IMR-90 (cell line): ENCODE measurements around the gene SDR9C7. TPM values are rescaled to one million over a fixed set of nuclear protein-coding genes. Genes with fewer than 3 reads are reported as not detected.

ENCODE experiments used
- ATAC-seq: fragments of 200-7000 bp; cut with Tn5 transposase; 2 replicates; pipeline ENCODE4 v1.9.1; 2020; ENCODE audit warnings: low read depth, mild to moderate bottlenecking, moderate library complexity
- BruUV-seq: library from RNA; stranded (reverse); fragments of 400-500 nt; replicated peaks from 2 replicates; lab custom pipeline; 2021; lab: Mats Ljungman, UMichigan
- CTCF ChIA-PET: fragments of 300-600 bp; formaldehyde crosslinking; extraction: SDS; loops from one replicate; lab custom pipeline; 2021; ENCODE audit warnings: antibody characterized with exemption; lab: Yijun Ruan, JAX
- POLR2A ChIA-PET: fragments of 300-600 bp; sonication (Branson Sonifier 250); formaldehyde crosslinking; loops from one replicate; lab custom pipeline; 2022; ENCODE audit warnings: antibody characterized with exemption; ENCODE audit not compliant: unreplicated experiment; lab: Charles Lee
- DNase-seq: peaks from one replicate; pipeline ENCODE4 v3.0.0; 2013
- H2AFZ ChIP-seq: replicated peaks from 2 replicates; pipeline ENCODE3; 2013; ENCODE audit warnings: low read length, mild to moderate bottlenecking; ENCODE audit not compliant: poor library complexity
- H2AK5ac ChIP-seq: 2 replicates; pipeline ENCODE4 v1.6.1; 2013; ENCODE audit warnings: low read depth, low read length, inconsistent platforms
- H2AK9ac ChIP-seq: replicated peaks from 2 replicates; pipeline ENCODE3; 2013; ENCODE audit warnings: mild to moderate bottlenecking, low read depth, low read length, moderate library complexity; ENCODE audit not compliant: poor library complexity
- H2BK120ac ChIP-seq: 2 replicates; pipeline ENCODE4 v1.6.1; 2013; ENCODE audit warnings: low read depth, low read length, inconsistent platforms
- H2BK15ac ChIP-seq: 3 replicates; pipeline ENCODE4 v1.6.1; 2013; ENCODE audit warnings: low read depth, low read length, inconsistent platforms
- H2BK20ac ChIP-seq: 2 replicates; pipeline ENCODE4 v1.6.1; 2013; ENCODE audit warnings: low read depth, mild to moderate bottlenecking, inconsistent platforms, low read length, moderate library complexity
- H2BK5ac ChIP-seq: 2 replicates; pipeline ENCODE4 v1.6.1; 2013; ENCODE audit warnings: mild to moderate bottlenecking, low read depth, low read length, inconsistent platforms; ENCODE audit not compliant: poor library complexity, severe bottlenecking
- H3K14ac ChIP-seq: replicated peaks from 2 replicates; pipeline ENCODE4 v1.6.1; 2013; ENCODE audit warnings: low read depth, low read length, inconsistent platforms
- H3K18ac ChIP-seq: 2 replicates; pipeline ENCODE4 v1.6.1; 2013; ENCODE audit warnings: low read depth, low read length, control low read depth
- H3K23ac ChIP-seq: 2 replicates; pipeline ENCODE4 v1.6.1; 2013; ENCODE audit warnings: low read depth, low read length, inconsistent platforms
- H3K27ac ChIP-seq: 2 replicates; pipeline ENCODE4 v1.5.1; 2013; ENCODE audit warnings: mild to moderate bottlenecking, control low read depth, low read length; ENCODE audit not compliant: insufficient read depth
- H3K27me3 ChIP-seq: 2 replicates; pipeline ENCODE4 v1.6.1; 2013; ENCODE audit warnings: low read length; ENCODE audit not compliant: control insufficient read depth, insufficient read depth
- H3K36me3 ChIP-seq: 2 replicates; pipeline ENCODE4 v1.6.1; 2013; ENCODE audit warnings: low read length, mixed read lengths; ENCODE audit not compliant: control insufficient read depth, insufficient read depth
- H3K4ac ChIP-seq: 2 replicates; pipeline ENCODE4 v1.6.1; 2013; ENCODE audit warnings: low read depth, low read length, inconsistent platforms
- H3K4me1 ChIP-seq: 2 replicates; pipeline ENCODE4 v1.6.1; 2013; ENCODE audit warnings: low read length, mixed read lengths; ENCODE audit not compliant: control insufficient read depth, insufficient read depth
- H3K4me2 ChIP-seq: 2 replicates; pipeline ENCODE4 v1.6.1; 2013; ENCODE audit warnings: low read depth, mild to moderate bottlenecking, control low read depth, low read length, moderate library complexity
- H3K4me3 ChIP-seq: 2 replicates; pipeline ENCODE4 v1.5.1; 2013; ENCODE audit warnings: low read depth, mild to moderate bottlenecking, control low read depth, low read length, moderate library complexity; ENCODE audit not compliant: insufficient read depth
- H3K56ac ChIP-seq: 2 replicates; pipeline ENCODE4 v1.6.1; 2013; ENCODE audit warnings: low read length, inconsistent platforms; ENCODE audit not compliant: insufficient read depth; ENCODE audit errors: extremely low read depth
- H3K79me1 ChIP-seq, 2 experiments: 2 replicates each; pipeline ENCODE4 v1.6.1; 2013; ENCODE audit warnings: low read length in 2 of 2, inconsistent platforms in 1 of 2, low read depth in 1 of 2
- H3K9ac ChIP-seq: 2 replicates; pipeline ENCODE4 v1.6.1; 2013; ENCODE audit warnings: low read depth, low read length, control low read depth
- H3K9me1 ChIP-seq: 2 replicates; pipeline ENCODE4 v1.6.1; 2013; ENCODE audit warnings: low read length, inconsistent platforms; ENCODE audit not compliant: insufficient read depth
- H3K9me3 ChIP-seq: 2 replicates; pipeline ENCODE4 v1.6.1; 2013; ENCODE audit warnings: low read length; ENCODE audit not compliant: control insufficient read depth, insufficient read depth
- H4K20me1 ChIP-seq: 2 replicates; pipeline ENCODE4 v1.6.1; 2013; ENCODE audit warnings: low read length, inconsistent platforms; ENCODE audit not compliant: insufficient read depth
- H4K5ac ChIP-seq: 2 replicates; pipeline ENCODE4 v1.6.1; 2013; ENCODE audit warnings: mild to moderate bottlenecking, low read depth, low read length, control low read depth
- H4K8ac ChIP-seq, 2 experiments: 2 replicates each; pipeline ENCODE4 v1.6.1; 2013; ENCODE audit warnings: low read depth in 2 of 2, low read length in 2 of 2, control low read depth in 1 of 2, inconsistent platforms in 1 of 2
- H4K91ac ChIP-seq: 2 replicates; pipeline ENCODE4 v1.6.1; 2013; ENCODE audit warnings: low read depth, low read length, inconsistent platforms; ENCODE audit not compliant: insufficient read depth
- CEBPB ChIP-seq: IDR thresholded peaks from 2 replicates; pipeline ENCODE4 v1.6.1; 2012; ENCODE audit warnings: low read depth, low read length, improper control_type of control experiment
- CHD1 ChIP-seq: IDR thresholded peaks from 2 replicates; pipeline ENCODE4 v1.6.1; 2012; ENCODE audit warnings: low read depth, low read length, improper control_type of control experiment
- MAFK ChIP-seq: IDR thresholded peaks from 2 replicates; pipeline ENCODE4 v1.6.1; 2012; ENCODE audit warnings: low read depth, low read length, improper control_type of control experiment
- NFE2L2 ChIP-seq: fragments of 150-350 bp; IDR thresholded peaks from 2 replicates; pipeline ENCODE4 v1.6.1; 2016; ENCODE audit warnings: low read depth, mild to moderate bottlenecking, low read length
- POLR2A ChIP-seq: IDR thresholded peaks from 2 replicates; pipeline ENCODE4 v1.6.1; 2012; ENCODE audit warnings: mild to moderate bottlenecking, low read depth, low read length
- RAD21 ChIP-seq: IDR thresholded peaks from 2 replicates; pipeline ENCODE4 v1.6.1; 2012; ENCODE audit warnings: low read length, improper control_type of control experiment
- RCOR1 ChIP-seq: IDR thresholded peaks from 2 replicates; pipeline ENCODE4 v1.6.1; 2012; ENCODE audit warnings: mild to moderate bottlenecking, low read length, improper control_type of control experiment; ENCODE audit not compliant: insufficient replicate concordance
- SMC3 ChIP-seq: fragments of 150-350 bp; IDR thresholded peaks from 2 replicates; pipeline ENCODE4 v1.6.1; 2016; ENCODE audit warnings: low read depth, mild to moderate bottlenecking, antibody characterized with exemption, low read length, moderate library complexity
- WGBS, 2 experiments: methylation state at CpG; one replicate each; pipeline versions ENCODE4 v1.1.5 to v1.1.7; 2013; ENCODE audit warnings: missing lambda C conversion rate in 2 of 2; ENCODE audit not compliant: insufficient read length in 1 of 2; ENCODE audit errors: extremely low coverage in 2 of 2; 5-methylcytosine and 5-hydroxymethylcytosine counted together
- dilution Hi-C: fragments of 300-500 bp; cut with HindIII; formaldehyde crosslinking; loops from one replicate; pipeline ENCODE4 v1.14.3; 2018; ENCODE audit warnings: low sequenced_read_pairs; ENCODE audit not compliant: unreplicated experiment
- in situ Hi-C: fragments of 300-500 bp; cut with MboI; formaldehyde crosslinking; loops from 3 replicates; pipeline ENCODE4 v1.14.3; 2019; ENCODE audit warnings: low sequenced_read_pairs, inconsistent platforms, mixed read lengths
- intact Hi-C: fragments of 100-400 bp; cut with micrococcal nuclease; formaldehyde crosslinking; loops from 2 replicates; pipeline ENCODE4 v1.10.0; 2022
- polyA plus RNA-seq, 3 experiments: library from polyadenylated mRNA; depleted of rRNA; stranded (reverse); fragments of >200 nt; gene quantifications; 2 replicates each; pipeline ENCODE4 v1.2.3, GENCODE V29; 2012; ENCODE audit warnings: low replicate concordance in 1 of 3
- total RNA-seq: library from RNA; depleted of rRNA; stranded (reverse); fragments of >200 nt; gene quantifications from 2 replicates; pipeline ENCODE4 v1.2.3, GENCODE V29; 2012
- TF ChIP-seq, protein P1 (sequence below): fragments of 150-350 bp; IDR thresholded peaks from 2 replicates; pipeline ENCODE4 v1.6.1; 2017; ENCODE audit warnings: mild to moderate bottlenecking, antibody characterized with exemption, low read length, low read depth
- TF ChIP-seq, protein P2 (sequence below): conservative IDR thresholded peaks from 2 replicates; pipeline ENCODE4 v1.5.1; 2012; ENCODE audit warnings: mild to moderate bottlenecking, low read depth, low read length, improper control_type of control experiment
- TF ChIP-seq, protein P3 (sequence below): fragments of 150-350 bp; IDR thresholded peaks from 2 replicates; pipeline ENCODE4 v1.6.1; 2016; ENCODE audit warnings: low read depth, mild to moderate bottlenecking, low read length, moderate library complexity, borderline replicate concordance

The SDR9C7 gene
- total and polyA plus RNA-seq, 2 of the 4 experiments (the other 2 are of a cell fraction), result not detected

DNA sequence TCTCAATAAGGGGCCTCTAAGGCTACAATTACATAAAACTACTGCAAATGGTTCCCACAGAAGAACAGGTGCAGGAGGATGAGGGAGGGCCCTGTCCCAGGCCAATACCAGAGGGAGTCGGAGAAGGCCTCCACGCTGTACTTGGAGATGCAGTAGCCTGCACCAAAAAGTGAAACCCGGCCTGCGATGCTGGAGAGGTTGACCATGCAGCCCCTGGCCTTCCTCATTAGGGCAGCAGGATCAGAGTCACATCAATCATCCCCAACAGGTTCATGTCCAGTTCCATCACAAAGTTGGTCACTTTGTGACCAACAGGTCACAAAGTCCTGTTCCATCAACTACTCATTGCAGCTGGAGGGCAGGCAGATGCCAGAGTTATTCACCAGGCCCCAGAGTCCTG is 49.2 kb upstream of the SDR9C7 start:
- no peak overlapping the region for H2AFZ ChIP-seq
- H4K5ac ChIP-seq, result no peak overlapping the region
- no peak overlapping the region for H3K4me3 ChIP-seq
- H4K20me1 ChIP-seq, result peaks cover 3% of the 10 kb centered on the region; the same call in 1 of the 2 replicates
- no peaks in the 10 kb centered on the region for H3K36me3 ChIP-seq
- H3K23ac ChIP-seq, result no peak overlapping the region
- H4K91ac ChIP-seq, result no peak overlapping the region
- H3K4me1 ChIP-seq, result peaks cover 3% of the 10 kb centered on the region
- DNase-seq (no peak), ATAC-seq (no peak)
- no TSS peak for BruUV-seq
- H3K18ac ChIP-seq, result no peak overlapping the region
- H2AK5ac ChIP-seq, result no peak overlapping the region
- no peaks in the 10 kb centered on the region for H3K9me3 ChIP-seq
- TF ChIP-seq CHD1 (no peak), CEBPB (no peak), RCOR1 (no peak), RAD21 (no peak), SMC3 (no peak), POLR2A (no peak), MAFK (no peak), NFE2L2 (no peak)
- TF ChIP-seq, protein P1, sequence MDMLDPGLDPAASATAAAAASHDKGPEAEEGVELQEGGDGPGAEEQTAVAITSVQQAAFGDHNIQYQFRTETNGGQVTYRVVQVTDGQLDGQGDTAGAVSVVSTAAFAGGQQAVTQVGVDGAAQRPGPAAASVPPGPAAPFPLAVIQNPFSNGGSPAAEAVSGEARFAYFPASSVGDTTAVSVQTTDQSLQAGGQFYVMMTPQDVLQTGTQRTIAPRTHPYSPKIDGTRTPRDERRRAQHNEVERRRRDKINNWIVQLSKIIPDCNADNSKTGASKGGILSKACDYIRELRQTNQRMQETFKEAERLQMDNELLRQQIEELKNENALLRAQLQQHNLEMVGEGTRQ, result no peak
- TF ChIP-seq, protein P2, sequence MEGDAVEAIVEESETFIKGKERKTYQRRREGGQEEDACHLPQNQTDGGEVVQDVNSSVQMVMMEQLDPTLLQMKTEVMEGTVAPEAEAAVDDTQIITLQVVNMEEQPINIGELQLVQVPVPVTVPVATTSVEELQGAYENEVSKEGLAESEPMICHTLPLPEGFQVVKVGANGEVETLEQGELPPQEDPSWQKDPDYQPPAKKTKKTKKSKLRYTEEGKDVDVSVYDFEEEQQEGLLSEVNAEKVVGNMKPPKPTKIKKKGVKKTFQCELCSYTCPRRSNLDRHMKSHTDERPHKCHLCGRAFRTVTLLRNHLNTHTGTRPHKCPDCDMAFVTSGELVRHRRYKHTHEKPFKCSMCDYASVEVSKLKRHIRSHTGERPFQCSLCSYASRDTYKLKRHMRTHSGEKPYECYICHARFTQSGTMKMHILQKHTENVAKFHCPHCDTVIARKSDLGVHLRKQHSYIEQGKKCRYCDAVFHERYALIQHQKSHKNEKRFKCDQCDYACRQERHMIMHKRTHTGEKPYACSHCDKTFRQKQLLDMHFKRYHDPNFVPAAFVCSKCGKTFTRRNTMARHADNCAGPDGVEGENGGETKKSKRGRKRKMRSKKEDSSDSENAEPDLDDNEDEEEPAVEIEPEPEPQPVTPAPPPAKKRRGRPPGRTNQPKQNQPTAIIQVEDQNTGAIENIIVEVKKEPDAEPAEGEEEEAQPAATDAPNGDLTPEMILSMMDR, result no peak
- TF ChIP-seq, protein P3, sequence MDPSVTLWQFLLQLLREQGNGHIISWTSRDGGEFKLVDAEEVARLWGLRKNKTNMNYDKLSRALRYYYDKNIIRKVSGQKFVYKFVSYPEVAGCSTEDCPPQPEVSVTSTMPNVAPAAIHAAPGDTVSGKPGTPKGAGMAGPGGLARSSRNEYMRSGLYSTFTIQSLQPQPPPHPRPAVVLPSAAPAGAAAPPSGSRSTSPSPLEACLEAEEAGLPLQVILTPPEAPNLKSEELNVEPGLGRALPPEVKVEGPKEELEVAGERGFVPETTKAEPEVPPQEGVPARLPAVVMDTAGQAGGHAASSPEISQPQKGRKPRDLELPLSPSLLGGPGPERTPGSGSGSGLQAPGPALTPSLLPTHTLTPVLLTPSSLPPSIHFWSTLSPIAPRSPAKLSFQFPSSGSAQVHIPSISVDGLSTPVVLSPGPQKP, result no peak
- H3K4me2 ChIP-seq, result no peak overlapping the region
- intact Hi-C loops, result no loop called here
- no peak overlapping the region for H2BK5ac ChIP-seq
- H2AK9ac ChIP-seq, result no peak overlapping the region
- H3K56ac ChIP-seq, result no peak overlapping the region
- H3K9ac ChIP-seq, result no peak overlapping the region
- no peak overlapping the region for H4K8ac ChIP-seq
- in situ Hi-C loops, result loop anchor here (25.0 kb wide), 1 partner anchor 471 kb away; the partner anchor contains the start of gene RBMS2
- H3K79me1 ChIP-seq, result no peaks in the 10 kb centered on the region
- H3K27ac ChIP-seq, result no peak overlapping the region
- H3K4ac ChIP-seq, result no peak overlapping the region
- H3K14ac ChIP-seq, result no peak overlapping the region
- H2BK120ac ChIP-seq, result no peak overlapping the region
- ChIA-PET POLR2A (no interaction called here), CTCF (no interaction called here)
- H3K9me1 ChIP-seq, result no peaks in the 10 kb centered on the region
- H2BK20ac ChIP-seq, result no peak overlapping the region
- H3K27me3 ChIP-seq, result peaks cover 6% of the 10 kb centered on the region; the same call in 1 of the 2 replicates
- H2BK15ac ChIP-seq, result no peak overlapping the region
- 56% methylated on average over 3 of the region's 4 CpGs; no CpG with 5 or more reads in 1 of the 2 experiments for WGBS, 2 experiments
- dilution Hi-C loops, result no loop called here
